NCI-H2171 treated with DMSO at 0.1 percent for 48 hours (cell line): ENCODE results near the gene PARS2.

ENCODE experiments used
- DNase-seq: peaks from one replicate; lab custom pipeline; 2025; lab: John Stamatoyannopoulos, UW

PARS2 gene

DNA sequence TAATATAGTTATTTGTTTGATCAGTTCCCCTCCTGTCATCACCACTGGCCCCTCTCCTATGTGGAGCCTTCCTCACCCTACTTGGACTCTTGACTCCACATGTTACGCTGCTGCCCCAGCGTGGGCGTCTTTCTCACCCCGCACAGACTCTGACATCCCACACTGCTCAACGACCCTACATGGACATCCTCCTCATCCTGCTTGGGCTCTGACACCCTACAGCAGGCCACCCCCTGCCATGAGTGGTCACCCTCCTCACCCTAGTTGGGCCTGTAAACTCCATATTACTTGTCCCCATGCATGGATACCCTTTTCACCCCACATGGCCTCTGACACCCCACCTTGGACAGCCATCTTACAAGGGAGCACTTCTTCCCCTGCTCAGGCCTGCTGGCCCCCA lies 27.6 kb downstream of the PARS2 start:
- no peak for DNase-seq

DNA sequence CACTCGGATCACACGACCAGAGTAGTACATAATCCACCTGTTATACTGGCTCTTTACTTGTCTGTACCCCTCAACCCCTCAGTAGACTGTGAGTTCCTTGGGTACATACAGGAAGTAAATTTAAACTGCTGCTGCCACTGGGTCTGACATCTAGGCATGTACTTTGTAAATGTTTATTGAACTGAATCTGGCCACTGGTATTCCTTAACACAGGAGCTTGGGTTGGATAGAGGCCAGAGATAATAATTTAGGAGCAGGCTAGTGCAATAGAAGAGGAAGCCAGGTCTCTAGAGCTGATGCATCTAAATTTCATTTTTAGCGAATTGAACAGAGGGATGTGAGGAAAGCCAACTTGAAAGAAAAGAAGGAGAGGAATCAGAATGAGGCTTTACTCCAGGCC lies 36.3 kb downstream of the PARS2 start:
- DNase-seq, result no peak

DNA sequence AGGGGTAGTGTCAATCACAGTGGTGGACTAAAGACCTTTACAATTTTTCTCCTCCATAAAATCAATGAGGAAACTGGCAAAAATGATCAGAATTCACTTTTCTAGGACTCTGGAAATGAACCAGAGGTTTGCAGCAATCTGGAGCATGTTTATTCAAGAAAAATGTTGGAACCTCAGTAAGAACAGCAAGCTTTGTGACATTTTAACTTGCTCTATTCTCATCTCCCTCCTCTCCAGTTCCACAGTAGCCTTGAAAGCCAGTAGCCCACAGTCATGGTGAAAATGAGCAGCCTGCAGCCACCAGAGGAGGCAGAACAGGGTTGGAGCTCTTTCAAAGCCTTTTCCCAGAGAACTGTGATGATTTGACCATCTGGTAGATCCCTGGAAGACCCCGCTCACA lies 39.6 kb downstream of the PARS2 start:
- no peak for DNase-seq

DNA sequence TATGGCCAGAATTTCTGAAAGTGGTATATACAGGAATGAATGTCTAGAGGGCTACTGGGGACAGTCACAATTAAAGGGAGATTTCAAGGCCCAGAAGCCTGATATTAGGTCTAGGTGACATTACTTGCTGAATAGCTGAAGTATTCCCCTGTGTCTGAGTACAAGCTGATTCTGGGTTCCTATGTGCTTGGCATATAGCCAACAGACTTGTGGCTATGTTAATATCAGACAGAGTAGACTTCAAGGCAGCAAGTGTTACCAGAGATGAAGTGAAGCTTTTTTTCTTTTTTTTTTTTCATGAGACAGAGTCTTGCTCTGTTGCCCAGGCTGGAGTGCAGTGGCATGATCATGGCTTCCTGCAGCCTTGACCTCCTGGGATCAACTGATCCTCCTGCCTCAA lies 40.3 kb downstream of the PARS2 start:
- no peak for DNase-seq

DNA sequence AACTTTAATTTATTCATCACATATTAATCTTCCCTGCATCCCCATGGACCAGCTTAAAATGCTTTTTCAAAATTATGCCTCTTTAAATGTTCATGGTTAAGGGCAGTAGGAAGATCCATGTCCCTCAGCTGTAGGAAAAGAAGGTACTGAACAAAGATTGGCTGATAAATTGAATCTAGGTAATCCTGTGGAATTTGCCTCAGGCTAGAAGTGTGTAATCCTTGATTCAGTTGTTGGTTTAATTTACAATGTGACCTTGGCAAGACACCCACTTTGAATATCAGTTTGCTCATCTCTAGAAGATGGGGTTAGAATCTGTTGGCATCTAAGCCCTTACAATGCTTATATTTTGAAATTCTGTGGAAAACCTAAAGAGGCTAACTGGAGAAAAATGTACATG lies 42.6 kb downstream of the PARS2 start:
- DNase-seq, result no peak

DNA sequence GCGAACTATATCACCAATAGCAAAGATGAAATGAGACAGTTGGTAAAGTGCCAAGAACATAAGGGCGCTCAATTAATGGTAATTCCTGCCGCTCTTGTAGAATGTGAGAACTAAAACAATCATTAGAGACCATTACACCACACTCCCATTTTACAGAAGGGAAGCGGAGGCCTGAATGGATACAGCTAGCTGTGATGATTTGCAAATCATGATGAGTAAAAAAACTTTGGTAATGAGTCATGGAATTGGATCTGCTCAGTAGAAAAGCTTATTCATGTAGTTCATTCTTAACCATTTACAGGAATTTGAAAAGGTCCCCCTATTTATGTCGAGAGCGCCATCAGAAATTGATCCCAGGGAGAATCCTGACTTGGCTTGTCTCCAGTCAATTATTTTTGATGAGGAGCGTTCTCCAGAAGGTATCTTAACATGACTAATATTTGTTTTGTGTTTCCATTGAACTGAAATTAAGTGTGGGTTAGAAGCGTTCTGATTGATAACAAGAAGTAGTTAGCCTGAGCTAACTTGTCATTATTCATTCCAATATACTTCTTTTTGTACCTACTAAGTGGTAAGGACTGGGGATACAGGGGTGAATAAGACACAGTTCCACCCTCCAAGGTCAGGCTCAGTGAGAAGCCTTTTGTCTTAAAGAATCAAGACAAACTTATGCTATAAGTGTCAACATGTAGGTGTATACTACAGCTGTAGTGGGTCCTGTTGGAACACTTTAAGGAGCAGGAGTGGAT lies 47.9 kb downstream of the PARS2 start:
- peak; percentile 63 for DNase-seq

DNA sequence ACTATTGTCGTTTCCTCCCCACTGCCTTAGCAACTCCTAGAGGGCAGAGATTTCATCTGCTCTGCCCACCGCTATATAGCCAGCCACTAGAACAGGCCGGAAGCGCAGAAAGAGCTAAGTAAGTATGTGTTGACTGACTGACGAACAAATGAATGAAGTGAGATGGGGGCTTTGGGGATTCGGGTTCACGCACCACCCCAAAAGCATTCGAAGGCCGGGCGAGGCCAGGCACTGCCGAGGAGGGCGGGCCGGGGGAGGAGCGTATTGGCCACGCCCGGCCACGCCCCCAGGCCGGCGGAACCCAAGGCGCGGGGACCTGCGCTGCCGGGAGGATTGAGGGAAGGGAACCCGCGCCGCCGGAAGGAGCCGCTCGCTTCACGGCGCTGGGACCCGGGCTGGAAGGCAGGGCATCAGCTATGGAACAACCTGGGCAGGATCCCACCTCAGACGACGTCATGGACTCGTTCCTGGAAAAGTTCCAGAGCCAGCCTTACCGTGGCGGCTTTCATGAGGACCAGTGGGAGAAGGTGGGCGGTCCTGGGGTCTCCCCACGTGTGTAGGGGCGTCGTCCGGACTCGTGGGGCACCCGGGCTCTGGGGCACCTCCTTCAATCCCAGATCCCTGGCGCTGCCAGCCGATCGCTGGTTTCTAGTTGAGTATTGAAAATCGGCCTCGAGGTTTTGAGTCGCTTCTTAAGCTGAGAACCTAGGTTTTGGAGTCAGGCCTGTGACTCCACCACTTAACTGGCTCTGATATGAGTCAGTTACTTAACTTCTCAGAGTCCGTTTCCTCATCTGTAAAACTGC lies 48.6 kb downstream of the PARS2 start, which contains the start of gene TTC4:
Gene TTC4 (plus strand): TSS at position 369 of the 806 bp plus-strand sequence. CDS start 48 bp downstream, at position 417.
- DNase-seq, result peak; percentile 91

DNA sequence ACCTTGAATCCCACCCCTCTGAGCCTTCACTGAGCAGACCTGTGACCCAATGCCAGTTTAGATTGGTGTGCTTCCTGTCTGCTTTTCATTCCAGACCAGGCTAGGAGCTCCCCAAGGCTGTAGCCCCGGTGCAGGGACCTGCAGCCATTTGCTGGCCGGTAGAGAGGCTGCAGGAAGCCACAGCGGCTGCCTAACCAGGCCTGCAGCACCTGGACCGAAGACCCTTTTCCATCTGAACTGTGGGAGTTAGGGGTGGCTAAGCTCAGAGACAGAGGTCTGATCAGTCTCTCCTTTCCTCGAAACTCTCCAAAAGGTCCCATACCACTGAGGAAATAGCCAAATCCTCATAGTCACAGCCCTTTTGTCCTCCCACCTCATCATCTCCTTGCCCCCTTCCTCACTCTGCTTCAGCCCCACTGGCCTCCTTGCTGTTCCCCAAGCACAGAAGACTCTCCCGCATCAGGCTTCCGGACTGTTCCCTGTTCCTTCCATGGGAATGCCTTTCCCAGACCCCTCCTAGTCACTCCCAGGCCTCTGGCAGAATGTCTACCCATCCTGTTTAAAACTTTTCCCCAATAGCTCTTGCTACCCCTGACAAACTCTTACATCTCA lies 49.3 kb downstream of the PARS2 start:
- DNase-seq, result no peak

DNA sequence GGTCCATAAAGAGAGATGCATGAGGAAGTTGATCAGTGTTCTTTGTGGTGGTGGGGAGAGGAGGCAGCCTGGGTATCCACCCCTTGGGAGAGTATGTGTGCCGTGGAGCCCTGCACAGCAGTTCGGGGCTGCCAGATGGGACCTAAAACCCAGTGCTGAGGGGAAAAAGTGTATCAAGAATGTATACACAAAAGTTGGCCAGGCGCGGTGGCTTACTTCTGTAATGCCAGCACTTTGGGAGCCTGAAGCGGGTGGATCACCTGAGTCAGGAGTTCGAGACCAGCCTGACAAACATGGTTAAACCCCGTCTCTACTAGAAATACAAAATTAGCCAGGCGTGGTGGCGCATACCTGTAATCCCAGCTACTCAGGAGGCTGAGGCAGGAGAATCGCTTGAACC lies 52.8 kb downstream of the PARS2 start:
- DNase-seq, result no peak

DNA sequence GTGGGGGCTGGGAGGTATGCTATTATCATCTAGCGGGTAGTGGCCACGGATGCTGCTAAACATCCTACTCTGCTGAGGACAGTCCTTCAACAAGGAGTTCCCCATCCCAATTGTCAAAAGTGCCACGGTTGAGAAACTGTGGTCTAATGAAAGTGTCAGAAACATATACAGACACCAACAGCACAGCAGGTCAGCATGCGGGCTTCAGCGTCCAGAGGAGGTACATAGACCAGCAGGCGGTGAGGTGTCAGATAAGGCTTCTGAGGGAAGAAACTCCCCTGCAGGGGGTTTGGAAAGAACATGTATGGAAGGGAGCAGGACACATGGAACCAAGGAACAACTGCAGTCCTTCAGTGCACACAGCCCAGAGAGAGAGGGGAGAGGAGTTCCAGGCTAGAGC lies 53.5 kb downstream of the PARS2 start:
- DNase-seq, result no peak

DNA sequence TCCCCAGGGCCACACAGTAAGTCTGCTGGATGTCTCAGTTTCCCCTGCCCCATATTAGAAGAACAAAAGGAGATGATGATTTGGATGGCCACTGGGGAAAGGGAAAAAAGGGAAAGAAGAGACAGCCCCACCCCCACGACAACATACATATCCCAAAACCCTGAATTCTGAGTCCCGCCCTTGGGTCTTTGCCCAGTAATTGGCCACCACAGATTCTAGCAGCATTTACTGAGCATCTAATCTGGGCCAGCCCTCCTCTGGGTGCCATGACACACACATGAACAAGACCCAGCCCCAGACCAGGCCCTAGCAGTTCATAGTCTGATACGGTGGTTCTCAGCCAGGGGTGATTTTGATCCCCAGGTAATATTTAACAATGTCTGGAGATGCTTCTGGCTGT lies 53.9 kb downstream of the PARS2 start:
- DNase-seq, result no peak

DNA sequence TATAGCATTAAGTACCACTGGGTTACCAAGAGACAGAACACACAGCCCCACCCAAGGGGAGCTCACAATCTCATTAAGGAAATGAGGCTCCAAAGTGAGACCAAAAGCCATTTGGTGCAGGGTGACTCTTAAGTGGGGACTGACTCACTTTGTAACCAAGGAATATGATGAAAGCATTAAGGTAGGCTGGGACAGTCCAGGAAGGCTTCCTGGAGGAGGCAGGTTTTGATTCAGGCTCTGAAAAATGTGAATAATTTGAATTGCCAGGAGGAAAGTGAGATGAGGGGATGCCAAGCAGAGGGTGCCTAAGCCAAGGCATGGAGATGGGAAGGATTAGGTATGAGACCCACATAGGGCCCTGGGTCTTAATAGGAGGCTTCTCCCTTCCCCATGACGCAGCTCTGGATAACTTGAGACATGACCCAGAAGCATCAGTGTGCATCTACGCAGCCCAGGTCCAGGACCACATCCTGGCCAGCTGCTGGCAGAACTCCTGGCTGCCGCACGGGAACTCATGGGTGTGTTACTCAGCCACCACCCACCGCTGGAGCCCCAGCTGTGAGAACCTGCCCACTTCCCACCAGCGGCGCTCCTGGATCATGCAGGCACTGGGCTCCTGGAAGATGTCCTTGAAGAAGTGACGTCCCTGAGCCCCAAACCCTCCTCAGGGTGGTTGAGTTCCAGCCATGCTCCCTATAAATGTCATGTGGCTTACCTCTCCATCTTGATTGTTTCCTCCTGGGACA lies 54.6 kb downstream of the PARS2 start:
- no peak for DNase-seq

DNA sequence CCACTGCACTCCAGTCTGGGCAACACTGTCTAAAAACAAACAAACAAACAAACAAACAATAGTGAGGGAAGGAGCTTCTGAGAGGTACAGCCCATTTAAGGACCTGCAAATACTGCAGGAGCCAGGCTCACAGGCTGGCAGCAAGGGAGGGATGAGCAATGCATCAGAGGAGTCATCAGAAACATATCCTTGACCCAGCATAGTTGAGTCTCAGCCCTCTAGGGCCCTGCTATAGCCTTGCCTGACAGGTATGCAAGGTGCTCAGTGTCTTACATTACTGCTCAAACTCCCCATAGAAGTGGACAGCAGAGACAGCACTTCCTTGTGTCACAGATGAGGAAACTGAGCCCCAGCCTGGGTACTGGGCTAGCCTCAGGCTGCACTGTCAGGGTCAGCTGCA lies 55.9 kb downstream of the PARS2 start:
- no peak for DNase-seq
